Measurements from ENCODE around the gene POLA1.

The POLA1 gene

GRCh38 chrX:24982306-24982965 is 288.7 kb downstream of the POLA1 start:
- no peak for DNase-seq

- no peak for DNase-seq
These were observed 290.2 kb downstream of the POLA1 start for GRCh38 chrX:24983931-24984330.

- no peak for DNase-seq
These were observed 291.4 kb downstream of the POLA1 start for GRCh38 chrX:24985120-24985519.

GRCh38 chrX:24987731-24988130 is 294.0 kb downstream of the POLA1 start:
- no peak for DNase-seq

GRCh38 chrX:24988314-24988713 is 294.6 kb downstream of the POLA1 start:
- no peak for DNase-seq

- DNase-seq: no peak
These were observed 296.8 kb downstream of the POLA1 start for GRCh38 chrX:24990535-24990934.

- DNase-seq: no peak
These were observed 300.2 kb downstream of the POLA1 start for GRCh38 chrX:24993879-24994278.

GRCh38 chrX:24996096-24996709 is 302.5 kb downstream of the POLA1 start:
- no peak for DNase-seq

GRCh38 chrX:24999511-24999910 is 305.8 kb downstream of the POLA1 start:
- no peak for DNase-seq

GRCh38 chrX:25001808-25002660 is 308.3 kb downstream of the POLA1 start:
- DNase-seq: no peak

GRCh38 chrX:25002661-25003020 is 308.9 kb downstream of the POLA1 start:
- no peak for DNase-seq

GRCh38 chrX:25003066-25003849 is 309.5 kb downstream of the POLA1 start:
- DNase-seq: no peak

- DNase-seq: no peak
These were observed 310.3 kb downstream of the POLA1 start for GRCh38 chrX:25004040-25004439.

- no peak for DNase-seq
These were observed 310.8 kb downstream of the POLA1 start for GRCh38 chrX:25004485-25005032.

- no peak for DNase-seq
These were observed 311.3 kb downstream of the POLA1 start for GRCh38 chrX:25005034-25005381.

- DNase-seq: no peak
These were observed 311.9 kb downstream of the POLA1 start for GRCh38 chrX:25005382-25006185.

GRCh38 chrX:25006586-25007058 is 312.9 kb downstream of the POLA1 start:
- no peak for DNase-seq

GRCh38 chrX:25007059-25008053 is 313.6 kb downstream of the POLA1 start:
- DNase-seq: no peak

- DNase-seq: no peak
These were observed 315.7 kb downstream of the POLA1 start for GRCh38 chrX:25009407-25009806.

- DNase-seq: no peak
These were observed 317.3 kb downstream of the POLA1 start for GRCh38 chrX:25010784-25011588.
